DMS114 treated with DMSO at 0.1 percent for 48 hours (cell line): ENCODE measurements around the gene DNASE1L3.
"Not testable (repeated sequence)": the region's sequence is repeated elsewhere in the genome, so short reads cannot be mapped to it uniquely, and the experiment has no call there.

ENCODE experiments used
- DNase-seq: peaks from one replicate; lab custom pipeline; 2025; ENCODE audit not compliant: unreplicated experiment; lab: John Stamatoyannopoulos, UW

Gene DNASE1L3

DNA sequence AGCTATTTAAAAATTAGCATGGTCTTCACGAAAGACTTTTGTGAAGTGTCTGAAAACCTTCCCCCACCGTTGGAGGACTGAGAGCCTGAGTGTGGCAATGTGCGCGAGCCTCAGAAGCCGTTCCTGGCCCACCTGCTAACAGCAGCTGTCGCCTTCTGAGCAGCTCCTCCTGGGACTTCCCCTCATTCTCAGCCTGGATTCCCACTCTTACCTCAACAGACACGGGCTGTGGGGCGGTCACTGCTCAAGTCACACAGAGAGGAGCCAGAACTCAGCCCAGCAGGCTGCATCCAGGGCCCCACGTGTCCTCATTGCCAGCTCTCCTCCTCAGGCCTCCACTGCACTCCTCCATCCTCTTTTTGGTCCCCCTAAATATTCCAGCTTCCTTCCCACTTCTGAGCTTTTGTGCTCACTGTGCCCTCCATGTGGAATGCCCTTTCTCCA is 7.8 kb downstream of the DNASE1L3 start:
- DNase-seq = no peak

GRCh38 chr3:58201451-58201850 is 9.3 kb downstream of the DNASE1L3 start:
- not testable (repeated sequence) for DNase-seq

DNA sequence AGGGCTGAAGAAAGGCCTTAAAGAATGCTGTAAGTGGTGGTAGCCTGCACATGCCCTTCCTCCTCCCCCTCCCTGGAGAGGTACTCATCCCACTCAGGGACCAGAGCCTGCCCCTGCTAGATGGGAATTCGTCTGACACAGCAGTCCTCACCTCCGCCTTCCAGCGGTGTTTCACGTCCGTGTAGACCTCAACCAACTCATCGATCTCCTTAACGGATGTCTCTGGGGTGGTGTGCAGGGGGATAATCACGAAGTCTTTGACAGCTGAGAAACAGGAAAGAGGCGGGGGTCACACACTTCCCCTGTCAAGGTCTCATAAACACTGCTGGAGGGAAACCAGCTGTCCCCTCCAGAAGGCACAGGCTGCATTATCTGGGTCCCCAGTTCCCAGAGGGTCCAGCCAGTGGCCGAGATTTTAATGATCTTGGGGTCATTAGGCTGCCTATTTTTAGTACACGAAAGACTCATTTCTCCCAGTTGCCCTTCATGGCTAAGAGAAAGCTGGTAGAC is 9.9 kb downstream of the DNASE1L3 start:
- DNase-seq = no peak

GRCh38 chr3:58200121-58200709 is 10.6 kb downstream of the DNASE1L3 start:
- DNase-seq = no peak

DNA sequence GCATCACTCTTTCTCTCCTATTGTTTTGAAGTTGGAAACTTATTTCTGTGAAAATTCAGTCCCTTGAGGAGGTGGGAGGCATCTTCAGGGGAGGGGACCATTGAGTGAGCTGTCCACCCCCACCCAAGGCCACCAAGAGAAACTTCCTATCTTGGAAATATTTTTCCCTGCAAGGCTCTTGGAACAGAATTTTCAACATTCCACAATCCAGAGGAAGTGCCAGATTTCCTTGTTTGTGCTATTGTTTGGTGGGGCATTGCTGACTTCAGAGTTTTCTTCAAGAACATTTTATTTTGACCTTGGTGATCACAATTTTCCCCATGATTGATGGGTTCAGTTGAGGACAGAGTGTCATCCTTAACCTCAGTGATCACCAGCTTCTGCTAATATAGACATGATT is 12.0 kb downstream of the DNASE1L3 start:
- no peak for DNase-seq

DNA sequence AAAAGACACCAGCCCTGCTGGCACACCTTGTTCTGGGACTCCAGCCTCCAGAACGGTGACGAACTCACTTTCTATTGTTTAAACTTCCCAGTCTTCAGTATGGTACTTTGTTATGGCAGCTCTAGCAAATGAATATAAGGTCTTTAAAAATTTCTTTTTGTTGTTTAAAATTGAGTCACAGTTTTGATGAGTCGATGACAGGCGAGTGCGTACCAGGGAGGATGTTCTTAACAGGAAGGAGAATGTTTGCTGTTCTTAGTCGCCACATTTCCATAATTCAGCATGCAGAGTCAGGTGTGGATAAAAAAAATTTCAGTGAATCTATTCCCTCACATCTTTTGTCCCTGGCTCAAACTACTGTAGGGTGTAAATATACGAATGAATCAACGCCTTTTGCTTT is 12.4 kb downstream of the DNASE1L3 start:
- no peak for DNase-seq

- DNase-seq = no peak
Observed at GRCh38 chr3:58197588-58197987, 13.2 kb downstream of the DNASE1L3 start.

DNA sequence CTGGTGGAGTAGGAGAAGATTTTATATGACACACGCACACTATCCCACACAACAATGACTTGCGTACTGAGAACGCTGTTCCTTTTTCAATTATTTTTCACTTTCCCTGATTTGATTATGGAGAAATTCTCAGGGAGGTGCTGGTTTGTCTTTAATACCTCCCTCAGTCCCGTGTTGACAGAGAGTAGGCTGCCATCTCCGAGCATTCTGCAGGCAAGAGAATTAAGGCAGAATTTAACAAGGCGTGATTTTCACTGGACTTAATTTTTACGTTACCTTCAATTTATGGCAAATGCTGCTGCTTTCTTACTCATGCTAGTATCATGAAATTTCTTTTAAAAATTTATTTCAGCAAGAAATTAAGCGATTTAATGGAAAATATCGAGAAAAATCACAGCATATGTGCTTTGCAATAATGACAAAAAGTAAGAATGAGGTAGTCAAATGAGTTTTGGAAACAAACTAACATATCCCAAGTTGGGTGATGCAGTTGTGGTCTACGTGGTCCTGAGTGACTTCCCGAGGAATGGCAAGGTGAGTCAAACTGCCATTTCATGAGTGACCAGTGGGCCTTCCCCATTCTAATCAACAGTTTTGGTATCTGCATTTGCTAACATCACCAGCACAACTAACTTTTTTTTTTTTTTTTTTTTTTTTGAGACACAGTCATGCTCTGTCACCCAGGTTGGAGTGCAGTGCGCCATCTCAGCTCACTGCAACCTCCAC is 16.9 kb downstream of the DNASE1L3 start:
- no peak for DNase-seq

DNA sequence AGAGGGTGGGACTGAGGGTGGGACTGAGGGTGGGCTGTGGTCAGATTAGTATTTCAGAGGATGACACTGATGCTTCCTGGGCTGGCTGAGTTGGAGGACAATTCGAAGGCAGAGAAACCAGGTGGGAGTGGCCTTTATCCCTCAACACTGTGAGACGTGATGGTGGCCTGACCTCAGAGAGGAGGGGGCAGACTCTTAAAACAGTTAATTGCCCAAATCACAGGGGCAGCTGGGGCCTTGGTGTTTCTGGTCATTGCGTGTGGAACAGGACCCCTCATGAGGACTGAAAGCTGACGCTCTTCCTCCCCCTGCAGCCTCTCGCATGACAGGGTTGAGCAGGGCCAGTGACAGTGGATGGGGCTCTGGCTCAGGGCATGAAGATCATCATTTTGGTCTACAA is 18.7 kb downstream of the DNASE1L3 start:
- DNase-seq = no peak

GRCh38 chr3:58191361-58191991 is 19.3 kb downstream of the DNASE1L3 start:
- DNase-seq = no peak

DNA sequence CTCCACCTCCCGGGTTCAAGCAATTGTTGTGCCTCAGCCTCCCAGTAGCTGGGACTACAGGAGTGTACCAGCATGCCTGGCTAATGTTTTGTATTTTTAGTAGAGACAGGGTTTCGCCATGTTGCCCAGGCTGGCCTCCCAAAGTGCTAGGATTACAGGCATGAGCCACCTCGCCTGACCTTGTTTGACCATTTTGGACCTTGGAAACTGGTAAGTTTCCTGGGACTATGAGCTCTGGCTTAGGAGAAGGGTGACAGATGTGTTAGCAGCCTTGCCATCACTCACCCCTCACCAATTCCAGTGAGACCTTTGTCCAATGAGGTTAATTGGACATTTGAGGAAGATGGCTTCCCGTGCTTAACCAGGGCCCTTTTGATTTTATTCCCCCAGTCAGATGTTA is 19.9 kb downstream of the DNASE1L3 start:
- no peak for DNase-seq

- DNase-seq = no peak
Observed at GRCh38 chr3:58190291-58190690, 20.5 kb downstream of the DNASE1L3 start.

DNA sequence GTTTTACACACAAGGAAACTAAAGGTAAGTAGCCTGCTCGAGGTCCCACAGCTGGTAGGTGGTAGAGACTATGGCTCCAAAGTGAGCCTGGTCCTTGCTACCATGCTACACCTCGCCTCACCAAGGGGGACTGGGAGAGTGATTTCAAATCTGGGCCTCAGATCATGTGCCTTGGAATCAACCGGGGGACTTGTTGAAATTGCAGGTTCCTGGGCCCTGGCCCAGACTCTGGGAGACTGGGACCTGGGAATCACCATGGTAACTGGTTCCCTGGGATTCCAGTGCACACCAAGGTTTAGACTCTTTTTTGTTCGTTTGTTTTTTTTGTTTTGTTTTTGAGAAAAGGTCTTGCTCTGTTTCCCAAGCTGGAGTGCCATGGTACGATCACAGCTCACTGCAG is 21.1 kb downstream of the DNASE1L3 start:
- no peak for DNase-seq

GRCh38 chr3:58188921-58189451 is 21.8 kb downstream of the DNASE1L3 start:
- no peak for DNase-seq

- DNase-seq = no peak
Observed at GRCh38 chr3:58188173-58188564, 22.6 kb downstream of the DNASE1L3 start.

GRCh38 chr3:58184982-58185360 is 25.8 kb downstream of the DNASE1L3 start:
- no peak for DNase-seq

DNA sequence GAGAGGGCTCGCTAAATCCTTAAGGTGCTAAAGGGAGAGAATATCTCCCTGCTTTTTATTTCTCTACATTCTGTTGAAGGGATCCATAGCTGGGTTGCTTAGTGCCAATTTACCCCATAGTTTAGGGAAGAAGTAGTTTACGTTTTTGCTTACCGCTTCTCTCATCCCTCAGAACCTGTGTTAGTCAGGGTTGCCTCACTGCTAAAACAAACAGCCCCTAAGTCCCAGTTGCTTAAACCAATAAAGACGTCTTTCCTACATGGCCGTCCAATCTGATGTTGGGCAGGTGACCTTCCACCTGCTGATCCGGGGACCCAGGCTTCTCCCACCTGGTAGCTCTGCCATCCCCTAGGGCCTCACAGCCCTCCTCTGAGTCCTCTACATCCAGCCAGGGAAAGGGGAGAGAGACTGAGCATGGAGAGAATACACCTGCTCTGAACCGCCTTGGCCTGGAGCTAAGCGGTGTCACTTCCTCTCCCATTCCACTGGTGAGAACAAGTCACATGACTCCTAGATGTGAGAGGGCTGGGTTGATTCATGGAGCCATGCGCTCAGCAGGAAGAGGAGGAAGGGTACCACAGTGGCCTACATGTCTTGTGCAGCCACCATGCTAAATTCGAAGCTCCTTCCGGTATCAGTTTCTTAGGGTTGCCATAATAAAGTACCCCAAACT is 26.3 kb downstream of the DNASE1L3 start:
- DNase-seq = no peak

DNA sequence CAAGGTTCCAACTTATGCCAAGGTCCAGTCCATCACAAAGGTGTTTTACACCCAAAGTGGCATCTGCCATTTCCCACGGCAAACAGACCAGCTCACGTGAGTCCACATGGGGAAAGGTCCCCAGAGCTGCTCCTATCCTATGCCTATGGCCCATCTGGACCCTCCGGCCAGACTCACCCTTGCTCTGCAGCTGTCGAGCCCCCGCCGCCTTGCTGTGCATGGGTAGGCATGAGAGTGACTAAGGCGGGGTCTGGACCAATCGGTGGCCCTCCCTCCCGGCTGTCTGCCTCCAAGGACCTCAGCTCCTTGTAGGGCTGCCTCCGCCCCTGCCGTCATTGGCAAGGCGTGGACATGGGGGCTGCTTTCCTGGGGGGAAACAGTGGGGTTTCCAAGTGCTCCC is 26.9 kb downstream of the DNASE1L3 start:
- no peak for DNase-seq

DNA sequence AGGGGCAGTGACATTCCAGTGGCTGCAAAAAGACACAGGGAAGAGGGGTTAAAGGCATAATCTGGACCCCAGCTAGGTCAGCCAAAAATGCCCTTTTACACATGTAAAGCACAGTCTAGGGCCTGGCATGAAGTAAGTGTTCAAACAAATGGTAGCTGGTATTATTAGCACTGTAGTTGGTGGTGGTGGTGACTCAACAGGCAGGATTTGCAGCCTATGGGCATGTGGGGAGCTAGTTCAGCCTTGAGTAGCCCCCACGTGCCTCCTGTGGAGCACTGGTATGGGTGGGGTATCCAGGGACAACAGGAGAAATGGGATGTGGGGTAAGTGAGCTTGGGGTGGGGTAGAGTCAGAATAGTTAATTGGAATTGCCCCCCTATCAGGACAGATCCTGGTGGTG is 27.6 kb downstream of the DNASE1L3 start:
- no peak for DNase-seq

DNA sequence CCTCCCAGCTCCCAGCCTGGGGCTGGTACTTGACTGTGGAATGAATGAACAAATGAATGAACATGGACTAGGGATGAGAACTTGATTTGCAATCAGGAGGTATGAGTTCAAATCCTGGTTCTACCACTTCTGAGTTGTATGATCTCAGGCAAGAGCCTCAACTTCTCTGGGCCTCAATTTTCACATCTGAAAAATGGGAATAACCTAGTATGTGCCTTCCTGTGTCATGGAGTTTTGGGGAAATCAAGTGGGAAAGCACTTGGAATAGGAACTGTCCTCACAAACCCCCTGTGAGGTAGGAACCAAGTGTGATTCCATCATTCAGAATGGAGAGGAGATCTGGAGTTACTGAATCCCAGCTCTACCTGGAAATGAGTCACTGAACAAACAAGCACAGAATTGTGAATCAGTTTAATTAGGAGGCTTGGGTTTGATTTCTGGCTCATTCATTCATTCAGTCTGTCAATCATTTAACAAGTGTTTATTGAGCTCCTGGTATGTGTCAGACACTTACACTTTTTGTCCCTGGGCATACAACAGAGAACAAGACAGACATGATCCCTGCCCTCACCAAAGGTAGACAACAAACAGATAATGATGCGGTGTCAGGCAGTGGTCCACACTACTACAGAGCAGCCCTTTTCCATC is 29.7 kb downstream of the DNASE1L3 start:
- DNase-seq = no peak
